ENCODE data around the gene SLC22A12. TPM values are rescaled to one million over a fixed set of nuclear protein-coding genes. Genes with fewer than 3 reads are reported as not detected.

SLC22A12 gene
- total RNA-seq, 1 experiment from 2014 or later = not detected

DNA sequence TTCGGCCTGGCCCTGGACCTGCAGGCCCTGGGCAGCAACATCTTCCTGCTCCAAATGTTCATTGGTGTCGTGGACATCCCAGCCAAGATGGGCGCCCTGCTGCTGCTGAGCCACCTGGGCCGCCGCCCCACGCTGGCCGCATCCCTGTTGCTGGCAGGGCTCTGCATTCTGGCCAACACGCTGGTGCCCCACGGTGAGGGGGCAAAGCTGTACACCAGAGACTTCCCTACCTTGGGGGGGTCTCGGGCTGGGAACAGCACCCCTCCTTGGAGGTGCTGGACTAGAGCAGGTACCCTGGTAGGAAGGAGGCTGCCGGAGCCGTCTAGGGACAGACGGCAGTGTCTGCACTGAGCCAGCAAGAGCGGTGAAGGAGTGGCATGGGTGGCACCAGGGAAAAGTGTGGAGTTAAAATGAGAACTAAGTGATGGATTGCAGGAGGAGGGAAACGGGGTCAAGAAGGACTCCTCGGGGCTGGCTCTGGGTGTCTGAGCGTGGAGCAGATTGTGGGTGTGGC is 8.7 kb downstream of the SLC22A12 start:
- peaks cover 3% of the 10 kb centered on the region; the same call in 1 of the 2 replicates for H3K27me3 ChIP-seq (ENCODE audit: low read length)
- DNase-seq = no peak
- H3K4me1 ChIP-seq (ENCODE audit: insufficient read depth, low read length) = no peaks in the 10 kb centered on the region
- no peaks in the 10 kb centered on the region for H3K9me3 ChIP-seq (ENCODE audit: low read length)
- CTCF ChIA-PET = no interaction called here
- H2AFZ ChIP-seq (ENCODE audit: low read length) = no peak overlapping the region
- H3K4me2 ChIP-seq (ENCODE audit: low read length) = no peak overlapping the region
- H3K27ac ChIP-seq (ENCODE audit: low read length) = no peak overlapping the region
- intact Hi-C loops (cut with micrococcal nuclease) = no loop called here
- BruUV-seq (replicated peaks) = no TSS peak
- TF ChIP-seq EZH2 (IDR thresholded peaks at IDR 0.05; ENCODE audit: low read length, unreplicated experiment) = no peak
- TF ChIP-seq, protein P1, sequence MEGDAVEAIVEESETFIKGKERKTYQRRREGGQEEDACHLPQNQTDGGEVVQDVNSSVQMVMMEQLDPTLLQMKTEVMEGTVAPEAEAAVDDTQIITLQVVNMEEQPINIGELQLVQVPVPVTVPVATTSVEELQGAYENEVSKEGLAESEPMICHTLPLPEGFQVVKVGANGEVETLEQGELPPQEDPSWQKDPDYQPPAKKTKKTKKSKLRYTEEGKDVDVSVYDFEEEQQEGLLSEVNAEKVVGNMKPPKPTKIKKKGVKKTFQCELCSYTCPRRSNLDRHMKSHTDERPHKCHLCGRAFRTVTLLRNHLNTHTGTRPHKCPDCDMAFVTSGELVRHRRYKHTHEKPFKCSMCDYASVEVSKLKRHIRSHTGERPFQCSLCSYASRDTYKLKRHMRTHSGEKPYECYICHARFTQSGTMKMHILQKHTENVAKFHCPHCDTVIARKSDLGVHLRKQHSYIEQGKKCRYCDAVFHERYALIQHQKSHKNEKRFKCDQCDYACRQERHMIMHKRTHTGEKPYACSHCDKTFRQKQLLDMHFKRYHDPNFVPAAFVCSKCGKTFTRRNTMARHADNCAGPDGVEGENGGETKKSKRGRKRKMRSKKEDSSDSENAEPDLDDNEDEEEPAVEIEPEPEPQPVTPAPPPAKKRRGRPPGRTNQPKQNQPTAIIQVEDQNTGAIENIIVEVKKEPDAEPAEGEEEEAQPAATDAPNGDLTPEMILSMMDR (conservative IDR thresholded peaks at IDR 0.05; ENCODE audit: low read depth, low read length) = no peak
- no peak for TF ChIP-seq EZH2phosphoT487 (IDR thresholded peaks at IDR 0.05; ENCODE audit: borderline replicate concordance, low read length)
- no peaks in the 10 kb centered on the region for H3K9me2 ChIP-seq (replicated peaks; ENCODE audit: low read length)
- no peaks in the 10 kb centered on the region for H3K79me2 ChIP-seq (ENCODE audit: low read length)
- POLR2A ChIA-PET (ENCODE audit: unreplicated experiment) = no interaction called here
- H3K9ac ChIP-seq (ENCODE audit: low read length) = no peak overlapping the region
- no peaks in the 10 kb centered on the region for H3K36me3 ChIP-seq (ENCODE audit: low read depth, low read length)
- ATAC-seq = no peak
- no peak overlapping the region for H3K4me3 ChIP-seq (ENCODE audit: low read length)
- no peaks in the 10 kb centered on the region for H4K20me1 ChIP-seq (ENCODE audit: low read length)
- no peaks in the 10 kb centered on the region for H3F3A ChIP-seq (ENCODE audit: low read length, unreplicated experiment)

DNA sequence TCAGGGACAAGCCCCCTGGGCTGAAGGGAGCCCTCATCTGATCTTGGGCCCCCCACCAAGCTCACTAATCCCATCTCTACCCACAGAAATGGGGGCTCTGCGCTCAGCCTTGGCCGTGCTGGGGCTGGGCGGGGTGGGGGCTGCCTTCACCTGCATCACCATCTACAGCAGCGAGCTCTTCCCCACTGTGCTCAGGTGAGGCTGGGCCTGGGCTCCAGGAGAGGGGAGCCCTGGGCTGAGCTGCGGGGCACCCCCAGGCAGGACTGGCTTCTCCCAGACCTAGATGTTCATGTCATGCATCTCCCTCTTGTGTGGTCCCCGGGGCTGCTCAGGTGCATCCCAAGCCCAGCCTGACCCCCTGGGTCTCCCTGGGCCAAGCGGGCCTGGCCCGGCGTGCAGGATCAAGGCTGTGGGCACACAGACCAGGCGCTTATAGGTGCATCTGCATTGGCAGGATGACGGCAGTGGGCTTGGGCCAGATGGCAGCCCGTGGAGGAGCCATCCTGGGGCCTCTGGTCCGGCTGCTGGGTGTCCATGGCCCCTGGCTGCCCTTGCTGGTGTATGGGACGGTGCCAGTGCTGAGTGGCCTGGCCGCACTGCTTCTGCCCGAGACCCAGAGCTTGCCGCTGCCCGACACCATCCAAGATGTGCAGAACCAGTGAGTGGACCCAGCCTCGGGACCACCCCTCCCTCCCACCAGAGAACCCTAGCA is 9.4 kb downstream of the SLC22A12 start:
- POLR2A ChIA-PET (ENCODE audit: unreplicated experiment) = no interaction called here
- ATAC-seq = no peak
- H2AFZ ChIP-seq (ENCODE audit: low read length) = no peak overlapping the region
- H3K79me2 ChIP-seq (ENCODE audit: low read length) = no peaks in the 10 kb centered on the region
- TF ChIP-seq EZH2phosphoT487 (IDR thresholded peaks at IDR 0.05; ENCODE audit: borderline replicate concordance, low read length) (no peak), EZH2 (IDR thresholded peaks at IDR 0.05; ENCODE audit: low read length, unreplicated experiment) (no peak)
- TF ChIP-seq, protein P1 (conservative IDR thresholded peaks at IDR 0.05; ENCODE audit: low read depth, low read length) = no peak
- no peaks in the 10 kb centered on the region for H3K4me1 ChIP-seq (ENCODE audit: insufficient read depth, low read length)
- H3K9me3 ChIP-seq (ENCODE audit: low read length) = no peaks in the 10 kb centered on the region
- CTCF ChIA-PET = no interaction called here
- no peaks in the 10 kb centered on the region for H4K20me1 ChIP-seq (ENCODE audit: low read length)
- no peak overlapping the region for H3K9ac ChIP-seq (ENCODE audit: low read length)
- no peak overlapping the region for H3K4me2 ChIP-seq (ENCODE audit: low read length)
- H3K27me3 ChIP-seq (ENCODE audit: low read length) = peaks cover 9% of the 10 kb centered on the region
- H3K9me2 ChIP-seq (replicated peaks; ENCODE audit: low read length) = no peaks in the 10 kb centered on the region
- H3K27ac ChIP-seq (ENCODE audit: low read length) = no peak overlapping the region
- H3K36me3 ChIP-seq (ENCODE audit: low read depth, low read length) = no peaks in the 10 kb centered on the region
- DNase-seq = no peak
- intact Hi-C loops (cut with micrococcal nuclease) = no loop called here
- no TSS peak for BruUV-seq (replicated peaks)
- no peak overlapping the region for H3K4me3 ChIP-seq (ENCODE audit: low read length)
- no peaks in the 10 kb centered on the region for H3F3A ChIP-seq (ENCODE audit: low read length, unreplicated experiment)
